HG02943 (cell line): ENCODE measurements around the gene CIZ1.

ENCODE experiments used
- ATAC-seq: cut with Tn5 transposase; IDR thresholded peaks from one replicate; pipeline ENCODE4 v1.9.1; 2021; ENCODE audit warnings: mild to moderate bottlenecking, low read depth, moderate library complexity; ENCODE audit not compliant: unreplicated experiment

The CIZ1 gene

DNA sequence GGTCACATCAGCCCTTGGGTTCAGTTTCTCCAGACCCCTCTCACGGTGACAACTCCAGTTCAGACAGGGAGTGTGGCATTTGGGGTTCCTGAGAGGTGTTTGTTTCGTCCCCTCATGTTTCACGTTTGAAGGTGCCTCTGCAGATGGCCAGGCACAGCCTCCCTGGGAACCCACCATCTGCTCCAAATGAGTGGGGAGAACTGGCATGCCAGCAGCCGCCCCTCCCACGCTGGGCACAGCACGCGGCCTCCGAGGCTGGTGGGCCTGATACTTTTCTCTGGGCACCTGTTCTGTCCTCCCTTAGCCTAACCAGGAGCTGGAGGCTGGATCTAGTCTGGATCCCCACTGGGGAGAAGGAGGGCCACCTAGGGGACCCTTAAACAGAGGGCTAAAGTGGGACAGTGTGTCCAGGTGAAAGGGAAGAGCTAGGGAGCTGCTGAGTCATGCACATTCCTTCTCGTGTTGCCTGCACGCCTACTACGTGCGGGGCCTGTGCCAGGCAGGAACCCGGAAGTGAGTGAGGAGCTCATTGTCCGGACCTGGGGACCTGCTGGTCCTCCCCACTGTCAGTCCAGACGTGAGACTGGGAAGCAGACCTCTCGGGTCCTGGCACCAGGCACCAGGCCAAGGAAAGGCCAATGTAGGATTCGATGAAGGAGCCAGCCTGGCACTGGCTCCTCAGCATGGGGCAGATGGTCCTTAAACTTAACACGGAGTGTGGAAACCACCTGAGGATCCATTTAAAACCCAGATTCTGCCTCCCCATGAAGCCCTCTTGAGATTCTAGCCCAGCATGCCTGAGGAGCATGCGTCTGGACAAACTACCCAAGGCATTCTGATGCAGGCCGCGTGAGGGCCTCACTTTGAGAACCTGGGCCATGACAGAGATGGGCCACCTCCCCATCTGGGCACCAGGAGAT, 23.5 kb upstream of the CIZ1 start:
- no peak for ATAC-seq

DNA sequence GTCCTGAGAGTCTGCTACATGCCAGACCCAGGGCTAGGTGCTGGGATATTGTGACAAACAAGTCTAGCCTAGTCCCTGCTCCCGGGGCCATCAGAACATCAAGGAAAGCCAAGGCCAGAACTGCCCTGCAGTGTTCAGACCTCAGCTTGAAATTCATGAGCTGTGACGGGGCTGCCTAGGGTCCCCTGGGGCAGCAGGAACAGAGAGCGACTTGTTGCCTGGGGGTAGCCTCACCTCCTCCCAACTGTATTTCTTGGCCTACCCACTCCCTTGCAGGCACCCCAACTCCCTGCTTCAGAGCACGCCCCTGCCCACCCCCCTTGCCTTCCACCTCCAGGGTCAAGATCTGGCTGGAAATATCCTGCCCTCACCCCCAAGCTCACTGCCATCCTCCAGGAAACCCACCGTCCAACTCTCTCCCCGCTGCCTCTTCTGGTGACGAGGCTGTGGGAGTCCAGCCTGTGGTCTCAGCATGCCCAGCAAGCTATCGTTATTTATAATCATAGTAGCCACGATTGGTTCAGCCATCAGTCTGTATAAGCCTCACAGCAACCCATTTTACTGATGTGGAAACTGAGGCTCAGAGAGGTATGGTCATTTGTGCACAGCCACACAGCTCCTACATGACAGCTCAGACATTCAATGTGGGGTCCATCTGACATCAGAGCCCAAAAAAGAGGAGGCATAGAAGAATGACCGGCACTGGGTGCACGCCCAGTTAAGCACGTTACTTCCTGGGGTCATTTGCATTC, 22.6 kb upstream of the CIZ1 start:
- no peak for ATAC-seq

DNA sequence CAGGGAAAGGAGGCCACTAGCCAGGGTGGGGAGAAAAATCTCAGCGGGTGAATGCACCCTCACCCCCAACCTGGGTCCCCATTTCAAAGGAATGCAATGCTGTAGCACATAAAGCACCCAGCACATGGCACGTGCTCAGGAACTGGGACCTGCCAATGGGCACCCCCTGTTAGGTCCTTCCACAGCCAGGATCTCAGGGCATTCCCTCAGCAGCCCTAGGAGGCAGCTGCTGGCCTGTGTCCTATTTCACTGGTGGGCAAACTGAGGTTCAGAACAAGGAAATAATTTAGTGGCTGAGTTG, 20.6 kb upstream of the CIZ1 start:
- no peak for ATAC-seq

DNA sequence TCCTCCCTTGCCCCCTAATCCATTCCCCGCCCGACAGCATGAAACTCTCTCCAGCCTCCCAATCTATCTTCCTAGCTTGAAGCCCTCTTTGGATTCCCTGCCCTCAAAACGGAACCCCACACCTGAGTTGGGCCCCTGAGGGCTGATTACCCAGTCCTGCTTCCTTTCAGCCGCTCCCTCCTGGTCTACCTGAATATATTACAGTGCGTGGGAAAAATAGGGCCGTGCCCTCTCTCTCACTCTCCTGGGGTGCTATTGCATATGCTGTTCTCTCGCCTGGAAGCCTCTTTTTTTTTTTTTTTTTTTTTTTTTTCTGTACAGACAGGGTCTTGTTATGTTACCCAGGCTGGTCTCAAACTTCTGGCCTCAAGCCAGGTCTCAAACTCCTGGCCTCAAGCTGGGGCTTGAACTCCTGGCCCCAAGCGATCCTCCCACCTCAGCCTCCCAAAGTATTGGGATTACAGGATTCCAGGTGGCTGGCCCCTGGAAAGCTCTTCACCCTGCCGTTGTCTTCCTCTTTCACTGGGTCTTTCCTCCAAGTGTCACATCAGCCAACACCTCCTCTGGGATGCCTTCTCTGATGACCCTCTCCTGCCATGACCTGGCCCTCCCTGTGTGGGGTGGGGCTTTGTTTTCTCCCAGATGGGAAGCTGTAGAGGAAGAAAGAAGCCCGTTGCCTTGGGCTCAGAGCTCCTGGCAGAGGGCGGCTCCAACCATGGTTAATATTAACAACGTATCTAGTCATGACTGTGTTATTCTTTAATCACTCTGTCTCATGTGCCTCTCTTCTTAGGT, 20.0 kb upstream of the CIZ1 start:
- no peak for ATAC-seq

DNA sequence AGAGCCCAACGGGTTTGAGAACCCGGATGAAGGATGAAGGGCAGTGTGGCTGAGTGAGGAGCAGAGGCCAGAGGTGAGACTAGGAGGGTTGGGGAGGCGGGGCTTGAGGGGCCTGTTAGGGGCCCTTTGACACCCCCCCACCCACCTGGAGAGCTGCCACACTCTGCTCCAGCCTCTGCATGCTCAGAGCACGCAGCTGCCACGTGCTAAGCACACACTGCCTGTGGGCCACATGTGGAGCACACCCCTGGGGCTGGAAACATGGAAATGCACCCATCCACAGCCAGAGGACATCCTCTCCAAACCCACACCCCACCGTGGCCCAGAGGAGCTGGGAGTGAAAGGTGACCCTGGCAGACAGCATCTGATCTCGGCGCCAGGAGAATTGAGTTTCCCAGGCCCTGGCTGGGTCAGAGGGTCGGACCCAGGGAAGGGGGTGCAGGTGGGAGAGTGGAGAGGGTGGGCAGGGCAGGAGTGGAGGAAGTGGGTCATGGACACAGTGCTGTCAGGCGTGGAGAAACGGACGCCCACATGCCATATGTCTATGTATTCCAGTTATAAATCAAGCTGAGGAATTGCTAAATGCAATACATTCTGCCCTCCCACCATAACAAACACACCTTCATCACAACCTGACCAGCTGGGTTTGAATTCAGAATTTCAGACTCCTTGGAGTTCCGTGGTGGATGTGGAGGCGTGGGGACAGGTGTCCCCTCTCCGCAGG, 17.7 kb upstream of the CIZ1 start:
- no peak for ATAC-seq

DNA sequence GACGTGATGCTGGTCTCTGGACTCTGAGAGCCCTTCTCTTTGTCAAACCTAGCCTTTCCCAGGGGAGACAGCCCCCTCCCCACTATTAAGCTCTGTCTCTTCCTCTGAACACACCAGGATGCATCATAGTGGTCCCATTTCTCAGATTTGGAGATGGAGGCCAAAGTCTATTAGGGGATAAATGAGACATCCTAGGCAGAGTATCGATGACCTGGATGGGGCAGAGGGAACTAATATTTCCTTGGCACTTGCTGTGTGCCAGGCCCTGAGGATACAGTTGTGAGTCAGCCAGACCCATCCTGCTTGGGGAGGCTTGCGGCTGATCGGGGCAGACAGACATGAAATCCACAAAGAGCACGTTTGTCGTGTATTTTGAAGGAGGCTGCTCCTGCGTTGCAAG, 17.0 kb upstream of the CIZ1 start:
- no peak for ATAC-seq

DNA sequence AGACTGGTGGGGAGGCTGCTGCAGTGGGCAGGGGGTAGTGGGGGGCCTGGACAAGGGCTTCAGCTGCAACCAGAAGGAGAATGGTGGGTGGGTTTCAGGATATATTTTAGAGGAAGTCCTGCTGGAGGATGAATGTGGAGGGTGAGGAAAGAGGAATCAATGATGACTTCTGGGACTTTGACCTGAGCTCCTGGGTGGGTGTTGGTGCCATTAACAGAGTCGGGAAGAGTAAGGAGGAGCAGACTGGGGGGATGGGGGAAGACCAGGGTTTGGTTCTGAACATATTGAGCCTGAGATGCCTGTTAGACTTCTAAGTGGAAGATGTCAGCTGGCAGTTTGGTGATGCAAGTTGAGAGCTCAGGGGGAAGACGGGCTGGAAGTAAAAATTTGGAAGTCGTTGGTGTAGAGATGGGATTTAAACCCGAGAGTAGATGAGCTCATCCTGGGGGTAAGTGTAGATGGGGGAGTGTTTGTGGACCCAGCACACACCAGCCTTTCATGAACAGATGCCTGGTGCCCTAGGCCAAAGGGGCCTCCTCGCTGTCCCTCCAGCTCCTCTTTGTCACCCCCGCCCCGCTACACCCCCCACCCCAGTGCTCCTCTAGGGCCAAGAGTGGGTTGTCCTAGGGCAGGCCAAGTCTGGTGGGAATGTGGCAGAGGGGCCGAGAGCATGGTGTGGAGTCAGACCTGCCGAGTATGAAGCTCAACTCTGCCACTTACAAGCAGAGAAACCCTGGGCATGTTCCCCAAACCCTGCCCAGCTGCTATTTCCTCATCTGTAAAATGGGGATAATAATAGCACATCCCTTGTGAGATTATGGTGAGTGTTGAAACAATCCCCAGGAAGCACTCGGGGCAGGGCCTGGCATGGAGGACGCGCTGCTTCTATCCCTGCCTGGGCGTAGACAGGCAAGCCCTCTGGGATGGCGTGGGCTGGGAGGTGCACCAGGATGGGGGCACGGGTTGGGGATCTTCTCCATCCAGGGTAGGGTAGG, 15.8 kb upstream of the CIZ1 start:
- ATAC-seq, result no peak

DNA sequence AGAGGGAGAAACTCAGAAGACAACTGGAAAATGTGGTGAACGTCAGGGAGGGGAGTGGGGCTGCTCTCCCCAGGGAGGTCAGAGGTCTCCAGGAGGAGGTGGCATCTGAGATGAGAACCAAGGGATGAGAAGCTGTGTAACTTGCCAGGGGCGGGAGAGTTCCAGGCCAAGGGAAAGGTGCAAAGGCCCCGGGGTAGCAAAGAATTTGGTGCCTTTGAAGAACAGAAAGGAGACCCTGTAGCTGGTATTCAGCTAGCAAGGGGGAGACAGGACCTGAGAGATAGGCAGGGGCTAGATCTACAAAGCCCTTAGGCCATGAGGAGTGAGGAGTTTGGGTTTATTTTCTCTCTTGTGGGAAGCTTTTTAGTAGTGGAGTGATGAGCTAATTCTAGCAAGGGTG, 15.1 kb upstream of the CIZ1 start:
- no peak for ATAC-seq

DNA sequence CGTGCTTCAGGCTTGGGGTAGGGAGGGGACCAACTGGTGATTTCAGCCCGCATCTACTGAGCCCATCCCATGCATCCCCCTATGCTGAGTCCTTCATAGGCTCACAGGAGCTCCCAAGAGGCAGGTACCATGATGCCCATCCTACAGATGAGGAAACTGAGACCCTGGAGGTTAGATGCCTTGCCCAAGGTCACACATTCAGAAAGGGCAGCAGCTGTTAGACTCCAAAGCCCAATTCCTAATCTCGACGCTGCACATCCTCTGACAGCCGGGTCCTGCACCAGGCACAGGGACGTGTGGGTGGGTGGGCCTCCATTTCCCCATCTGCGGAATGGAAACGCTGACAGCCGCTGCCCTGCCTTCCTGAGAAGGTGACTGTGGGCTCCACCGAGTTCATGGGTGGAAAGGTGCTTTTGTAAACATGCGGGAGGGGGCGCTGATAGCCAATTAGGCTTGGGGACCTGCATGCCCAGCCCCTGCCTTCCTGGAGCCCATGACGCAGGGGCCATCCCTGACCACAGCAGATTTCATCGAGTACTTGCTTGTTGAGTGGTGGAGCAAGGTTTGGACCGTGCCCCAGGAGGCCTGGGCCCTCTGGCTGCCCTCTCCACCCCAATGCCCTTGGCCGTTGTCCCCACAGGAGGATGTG, 14.0 kb upstream of the CIZ1 start:
- no peak for ATAC-seq

DNA sequence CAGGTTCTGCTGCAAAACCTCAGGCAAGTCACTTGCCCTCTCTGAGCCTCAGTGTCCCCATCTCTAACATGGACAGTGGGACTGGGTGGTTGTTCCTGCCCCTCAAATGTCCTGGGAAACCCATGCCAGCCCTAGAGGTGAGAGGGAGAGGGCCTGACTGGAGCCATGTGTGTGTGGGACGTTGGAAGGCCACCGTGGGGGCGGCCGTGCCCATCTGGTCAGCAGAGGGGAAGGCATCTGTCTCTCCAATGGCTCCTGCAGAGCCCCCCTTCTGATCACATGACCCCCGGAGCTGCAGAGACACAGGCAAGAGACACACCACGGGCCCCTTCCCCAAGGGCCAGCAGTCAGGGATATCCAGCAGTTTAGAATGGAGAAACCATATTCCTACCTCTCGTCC, 13.5 kb upstream of the CIZ1 start:
- no peak for ATAC-seq

DNA sequence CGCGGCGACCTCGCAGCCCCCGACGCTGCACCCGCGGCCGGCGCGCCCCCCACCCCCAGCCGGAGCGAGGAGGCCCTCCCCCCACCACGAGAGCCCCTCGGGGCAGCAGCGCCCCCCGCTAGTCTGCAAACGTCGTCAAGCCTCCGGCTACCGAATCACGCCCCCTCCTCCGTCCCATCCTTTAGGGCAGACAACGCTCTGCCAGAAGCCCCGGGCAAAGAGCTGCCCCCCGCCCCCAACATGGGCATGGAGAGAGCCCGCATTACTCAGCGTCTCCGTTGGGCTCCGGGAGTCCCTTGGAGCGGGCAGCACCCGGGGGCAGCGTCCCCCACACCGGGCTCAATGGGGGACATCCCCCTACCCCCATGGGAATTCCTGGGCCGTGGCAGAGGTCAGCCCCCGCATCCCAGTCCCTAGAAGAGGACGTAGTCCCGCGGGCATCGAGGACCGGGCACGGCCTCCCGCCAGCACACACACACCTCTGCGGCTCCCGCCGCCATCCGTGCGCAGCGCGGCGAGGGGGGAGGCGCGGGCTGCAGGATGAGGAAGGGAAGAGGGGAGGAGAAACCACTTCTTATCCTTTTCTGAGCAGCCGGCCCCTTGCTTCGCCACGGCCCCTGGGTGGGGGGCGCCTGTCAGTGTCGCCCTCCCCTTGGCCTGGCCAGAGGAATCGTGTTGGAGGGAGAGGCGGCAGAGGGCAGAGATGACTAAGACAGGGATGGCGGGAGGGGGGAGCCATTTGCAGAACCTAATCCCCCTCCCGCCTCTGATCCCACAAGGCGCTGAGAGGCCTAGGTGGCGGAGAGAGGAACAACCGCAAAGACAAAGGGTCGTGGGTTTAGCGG, 12.6 kb upstream of the CIZ1 start:
- no peak for ATAC-seq

DNA sequence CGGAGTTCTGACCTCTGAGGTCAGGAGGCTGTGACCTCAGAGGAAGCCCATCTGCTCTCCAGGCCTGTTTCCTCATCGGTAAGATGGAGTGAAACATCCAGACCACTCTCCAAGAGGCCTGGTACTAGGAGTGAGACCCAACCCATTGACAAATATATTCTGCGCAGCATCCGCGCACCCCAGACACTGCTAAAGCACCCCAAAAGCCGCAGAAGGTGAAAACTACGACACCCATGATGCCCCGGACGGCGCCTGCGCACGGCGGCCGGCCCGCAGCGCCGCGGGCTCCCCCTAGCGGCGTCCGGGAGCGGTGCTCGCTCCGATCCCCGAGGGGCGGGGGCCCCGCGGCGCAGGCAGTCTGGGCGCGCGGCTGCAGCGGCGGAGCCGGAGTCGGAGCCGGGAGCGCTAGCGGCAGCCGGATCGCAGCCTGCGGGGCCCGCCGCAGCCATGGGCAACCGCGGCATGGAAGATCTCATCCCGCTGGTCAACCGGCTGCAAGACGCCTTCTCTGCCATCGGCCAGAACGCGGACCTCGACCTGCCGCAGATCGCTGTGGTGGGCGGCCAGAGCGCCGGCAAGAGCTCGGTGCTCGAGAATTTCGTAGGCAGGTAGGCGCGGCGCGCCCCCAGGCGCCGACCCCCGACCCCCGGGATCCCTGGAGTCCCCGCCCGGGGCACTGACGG, 11.8 kb upstream of the CIZ1 start, which contains the start of gene DNM1:
DNM1 (plus strand) TSS at position 356 of the 683 bp plus-strand sequence; CDS start at position 448, 92 bp downstream.
- ATAC-seq, result peak; percentile 74

DNA sequence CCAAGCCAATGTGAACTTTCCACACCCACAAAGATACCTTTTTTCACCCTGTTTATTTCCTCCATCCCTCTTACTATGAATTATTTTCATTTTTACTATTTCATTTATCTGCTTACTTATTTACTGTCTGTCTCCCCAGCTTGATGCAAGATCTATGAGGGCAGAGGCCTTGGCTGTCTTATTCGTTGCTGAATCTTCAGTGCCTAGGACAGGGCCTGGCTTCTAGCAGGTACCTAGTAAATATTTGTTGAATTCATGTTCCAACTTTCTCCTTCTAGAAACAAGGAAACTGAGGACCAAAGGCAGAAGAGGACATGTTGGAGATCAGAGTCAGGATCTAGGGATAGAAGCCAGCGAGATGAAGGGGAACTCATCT, 11.3 kb upstream of the CIZ1 start:
- ATAC-seq, result no peak

DNA sequence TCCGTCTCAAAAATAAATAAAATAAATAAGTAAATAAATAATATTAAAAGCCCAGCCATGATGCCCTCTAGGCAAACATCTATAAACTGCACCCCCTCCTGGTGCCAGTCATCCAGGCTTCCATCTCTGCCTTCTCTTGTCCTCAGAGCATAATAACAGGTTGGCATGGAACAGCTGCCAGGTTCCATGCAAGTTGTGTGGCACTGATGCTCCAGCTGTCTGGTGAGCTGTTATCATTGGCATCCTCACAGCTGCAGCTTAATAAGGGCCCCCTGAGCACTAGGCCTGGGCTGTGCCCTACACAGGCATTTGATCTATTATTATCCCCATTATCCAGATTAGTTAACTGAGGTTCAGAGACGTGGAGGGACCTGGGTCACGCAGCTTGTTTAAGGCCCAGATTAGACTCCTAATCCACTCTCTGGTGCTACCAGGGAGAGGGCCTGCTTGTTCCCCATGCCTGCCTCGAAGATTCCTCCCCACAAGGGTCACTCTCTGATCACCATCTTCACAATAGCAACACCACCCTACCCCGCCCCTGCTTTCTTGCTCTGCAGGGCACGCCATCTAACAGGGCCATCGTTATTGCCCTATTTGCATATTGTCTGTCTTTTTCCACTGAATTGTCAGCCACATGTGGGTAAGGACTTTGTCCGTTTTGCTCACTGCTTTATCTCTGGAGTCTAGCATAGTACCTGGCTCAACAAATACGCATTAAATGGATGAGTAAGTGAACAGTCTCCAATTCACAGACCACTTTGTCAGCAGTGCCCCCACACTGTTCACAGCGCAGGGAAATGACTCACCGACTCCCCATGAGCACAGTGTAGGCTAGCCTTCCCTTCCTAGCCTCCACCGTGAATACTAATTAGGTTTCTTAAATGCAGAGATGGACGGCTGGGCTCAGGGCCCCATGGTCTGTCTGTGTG, 10.3 kb upstream of the CIZ1 start:
- no peak for ATAC-seq

DNA sequence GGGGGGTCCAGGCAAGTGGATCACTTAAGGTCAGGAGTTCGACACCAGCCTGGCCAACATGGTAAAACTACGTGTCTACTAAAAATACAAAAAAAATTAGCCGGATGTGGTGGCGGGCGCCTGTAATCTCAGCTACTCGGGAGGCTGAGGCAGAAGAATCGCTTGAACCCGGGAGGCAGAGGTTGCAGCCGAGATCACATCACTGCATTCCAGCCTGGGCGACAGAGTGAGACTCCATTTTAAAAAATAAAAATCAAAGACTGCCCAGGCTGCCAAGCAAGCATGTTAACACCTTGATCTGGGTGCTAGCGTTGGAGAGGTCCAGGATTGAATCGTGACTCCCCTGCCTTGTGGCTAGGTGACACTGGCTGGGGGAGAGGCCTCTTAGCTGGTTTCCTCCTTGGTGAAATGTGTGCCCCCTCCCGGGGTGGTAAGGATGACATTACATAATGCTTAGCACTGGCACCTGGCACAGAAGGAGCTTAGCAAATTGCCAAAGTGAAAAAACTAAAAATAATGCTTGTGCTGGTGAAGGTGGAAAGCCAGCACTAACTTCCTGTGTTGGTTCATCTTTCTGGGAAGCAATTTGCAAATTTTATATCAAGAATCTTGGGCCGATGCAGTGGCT, 2.2 kb upstream of the CIZ1 start:
- ATAC-seq, result no peak
